Activated CD4-positive, CD25-positive, alpha-beta regulatory T cell treated with anti-CD3 and anti-CD28 coated beads, Interleukin-2, amount 50 U/mL, for 72 hours (primary cell): ENCODE data around the gene PRPF38B.
"Not testable (repeated sequence)": the region's sequence is repeated elsewhere in the genome, so short reads cannot be mapped to it uniquely, and the experiment has no call there.

ENCODE experiments used
- DNase-seq: peaks from one replicate; pipeline ENCODE4 v3.0.0; 2021

The PRPF38B gene

GRCh38 chr1:108679586-108680213 is 12.4 kb upstream of the PRPF38B start:
- DNase-seq = no peak

GRCh38 chr1:108681701-108682100 is 10.4 kb upstream of the PRPF38B start:
- not testable (repeated sequence) for DNase-seq

GRCh38 chr1:108685529-108685928 is 6.6 kb upstream of the PRPF38B start:
- no peak for DNase-seq

- DNase-seq = no peak
These were observed 5.3 kb upstream of the PRPF38B start for GRCh38 chr1:108686614-108687313.

GRCh38 chr1:108691128-108691941 is 775 bp upstream of the PRPF38B start:
- DNase-seq = no peak

- peak; percentile 42 for DNase-seq
These were observed 880 bp downstream of the PRPF38B start for GRCh38 chr1:108692724-108693655.

- no peak for DNase-seq
These were observed 3.4 kb downstream of the PRPF38B start for GRCh38 chr1:108695535-108695934.

GRCh38 chr1:108699375-108700332 is 7.5 kb downstream of the PRPF38B start:
- DNase-seq = no peak

GRCh38 chr1:108701176-108701849 is 9.2 kb downstream of the PRPF38B start:
- DNase-seq = no peak

GRCh38 chr1:108702109-108702508 is 10.0 kb downstream of the PRPF38B start:
- not testable (repeated sequence) for DNase-seq

GRCh38 chr1:108703939-108704338 is 11.8 kb downstream of the PRPF38B start:
- DNase-seq = no peak

GRCh38 chr1:108704496-108704895 is 12.4 kb downstream of the PRPF38B start:
- no peak for DNase-seq

- DNase-seq = no peak
These were observed 14.5 kb downstream of the PRPF38B start for GRCh38 chr1:108706643-108707042.

GRCh38 chr1:108708691-108709660 is 16.9 kb downstream of the PRPF38B start:
- peak; percentile 45 for DNase-seq

- no peak for DNase-seq
These were observed 20.6 kb downstream of the PRPF38B start, which contains the start of gene FNDC7 for GRCh38 chr1:108712606-108713150. Gene FNDC7 (plus strand): TSS chr1:108712908. CDS start chr1:108712934, 26 bp downstream.

- DNase-seq = no peak
These were observed 23.8 kb downstream of the PRPF38B start for GRCh38 chr1:108715932-108716331.

GRCh38 chr1:108716437-108717230 is 24.5 kb downstream of the PRPF38B start:
- DNase-seq = no peak

- DNase-seq = no peak
These were observed 25.7 kb downstream of the PRPF38B start for GRCh38 chr1:108717774-108718316.
